ENCODE data around the gene UBE3C.
"Not testable (repeated sequence)": the region's sequence is repeated elsewhere in the genome, so short reads cannot be mapped to it uniquely, and the experiment has no call there.

The UBE3C gene

GRCh38 chr7:157241631-157242030, 102.9 kb downstream of the UBE3C start:
- no peak for DNase-seq

- no peak for DNase-seq
These were observed 106.0 kb downstream of the UBE3C start for GRCh38 chr7:157244516-157245294.

- DNase-seq, result no peak
These were observed 107.3 kb downstream of the UBE3C start for GRCh38 chr7:157246052-157246451.

- no peak for DNase-seq
These were observed 109.9 kb downstream of the UBE3C start for GRCh38 chr7:157248659-157249058.

GRCh38 chr7:157250605-157251228, 112.0 kb downstream of the UBE3C start:
- no peak for DNase-seq

- DNase-seq, result not testable (repeated sequence)
These were observed 113.1 kb downstream of the UBE3C start for GRCh38 chr7:157251817-157252216.

GRCh38 chr7:157253850-157254249, 115.1 kb downstream of the UBE3C start:
- no peak for DNase-seq

GRCh38 chr7:157254781-157255180, 116.1 kb downstream of the UBE3C start:
- not testable (repeated sequence) for DNase-seq

GRCh38 chr7:157255201-157255606, 116.5 kb downstream of the UBE3C start:
- no peak for DNase-seq

GRCh38 chr7:157263156-157263555, 124.4 kb downstream of the UBE3C start:
- no peak for DNase-seq

GRCh38 chr7:157265051-157265450, 126.3 kb downstream of the UBE3C start:
- DNase-seq, result no peak

GRCh38 chr7:157266272-157266671, 127.5 kb downstream of the UBE3C start:
- DNase-seq, result no peak

GRCh38 chr7:157267516-157267915, 128.8 kb downstream of the UBE3C start:
- DNase-seq, result no peak

- no peak for DNase-seq
These were observed 129.2 kb downstream of the UBE3C start for GRCh38 chr7:157267956-157268355.

- DNase-seq, result no peak
These were observed 129.8 kb downstream of the UBE3C start for GRCh38 chr7:157268540-157268939.

GRCh38 chr7:157269341-157270059, 130.8 kb downstream of the UBE3C start:
- no peak for DNase-seq

- no peak for DNase-seq
These were observed 131.3 kb downstream of the UBE3C start for GRCh38 chr7:157270060-157270444.

- no peak for DNase-seq
These were observed 132.7 kb downstream of the UBE3C start for GRCh38 chr7:157271315-157271990.

GRCh38 chr7:157271991-157272324, 133.2 kb downstream of the UBE3C start:
- no peak for DNase-seq

- no peak for DNase-seq
These were observed 133.9 kb downstream of the UBE3C start for GRCh38 chr7:157272351-157273207.

GRCh38 chr7:157273208-157274093, 134.7 kb downstream of the UBE3C start:
- no peak for DNase-seq

Data from NCI-H1417 treated with DMSO at 0.1 percent for 48 hours (cell line).